ENCODE measurements around the gene SLC7A9.
"Not testable (repeated sequence)": the region's sequence is repeated elsewhere in the genome, so short reads cannot be mapped to it uniquely, and the experiment has no call there.

The SLC7A9 gene

DNA sequence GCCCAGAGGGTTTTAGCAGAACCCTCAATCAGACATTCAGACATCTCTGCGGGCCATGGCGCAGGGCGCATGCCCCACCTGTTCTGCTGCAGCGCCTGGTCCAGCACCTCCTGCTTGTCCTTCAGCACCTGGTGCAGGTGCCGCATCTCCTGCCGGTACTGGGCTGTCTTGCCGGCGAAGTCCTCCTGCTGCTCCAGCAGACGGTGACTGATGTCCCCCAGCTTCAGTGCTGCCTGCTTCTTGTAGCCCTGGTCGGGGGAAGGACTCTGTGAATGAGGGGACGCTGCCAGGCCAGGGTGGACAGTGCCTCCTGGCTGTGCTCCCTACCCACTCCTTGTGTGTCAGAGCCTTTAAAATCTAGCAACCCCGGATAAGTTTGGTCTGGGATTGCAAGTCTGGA is 12.2 kb upstream of the SLC7A9 start:
- DNase-seq = no peak

DNA sequence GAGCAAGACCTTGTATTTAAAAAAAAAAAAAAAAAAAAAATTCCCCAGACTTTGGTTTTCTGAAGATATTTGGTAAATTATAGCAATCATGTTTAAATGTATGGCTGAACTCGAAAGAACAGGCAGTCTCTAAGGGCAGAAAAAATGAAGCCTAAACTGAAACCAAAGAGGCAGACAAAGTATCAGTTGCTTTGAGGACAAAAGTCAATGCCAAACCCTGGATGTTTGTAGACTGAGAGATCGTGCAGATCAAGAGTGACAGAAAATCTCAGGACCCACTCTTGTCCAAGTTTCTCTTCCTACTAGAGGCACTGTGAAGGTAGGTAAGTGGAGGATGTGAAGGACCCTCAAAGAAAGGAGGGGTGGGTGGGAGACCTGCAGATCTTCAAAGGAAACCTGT is 11.1 kb upstream of the SLC7A9 start:
- DNase-seq = no peak

DNA sequence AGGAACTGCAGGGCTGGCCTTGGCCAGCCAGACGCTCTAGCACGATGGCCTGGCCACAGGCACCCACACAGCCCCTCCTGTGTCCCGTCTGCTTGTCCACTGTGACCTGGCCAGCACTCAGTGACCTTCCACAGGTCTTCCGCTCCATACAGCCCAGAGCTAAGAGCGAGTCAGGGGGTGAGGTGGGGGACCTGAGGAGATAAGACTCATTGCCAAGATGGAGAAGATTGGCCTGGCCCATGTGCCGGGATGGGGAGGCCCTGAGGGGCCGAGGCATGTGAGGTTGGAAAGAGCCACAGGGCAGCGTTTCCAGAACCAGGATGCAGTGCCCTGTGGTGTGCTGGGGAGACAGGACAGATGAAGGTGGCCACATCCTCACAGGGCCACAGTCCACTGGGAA is 10.2 kb upstream of the SLC7A9 start:
- no peak for DNase-seq

DNA sequence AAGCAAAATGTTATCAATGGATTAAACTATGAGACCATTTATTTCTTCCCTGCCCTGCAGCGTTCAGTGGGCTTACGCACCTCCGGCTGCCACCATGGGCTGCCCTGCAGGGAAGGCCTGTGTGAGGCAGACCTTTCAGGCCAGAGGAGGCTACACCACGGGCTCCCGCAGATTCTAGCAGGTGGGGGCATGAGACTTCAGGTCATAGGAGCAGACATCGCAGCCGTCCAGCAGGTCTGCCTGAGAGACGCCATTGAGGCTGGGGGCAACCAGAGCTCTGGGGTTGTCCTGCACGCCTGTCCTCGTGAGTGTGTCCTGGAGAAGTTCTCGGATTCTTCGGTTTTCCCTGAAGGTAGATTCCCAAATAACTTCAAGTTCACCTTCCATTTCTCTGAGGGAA is 9.4 kb upstream of the SLC7A9 start:
- no peak for DNase-seq

DNA sequence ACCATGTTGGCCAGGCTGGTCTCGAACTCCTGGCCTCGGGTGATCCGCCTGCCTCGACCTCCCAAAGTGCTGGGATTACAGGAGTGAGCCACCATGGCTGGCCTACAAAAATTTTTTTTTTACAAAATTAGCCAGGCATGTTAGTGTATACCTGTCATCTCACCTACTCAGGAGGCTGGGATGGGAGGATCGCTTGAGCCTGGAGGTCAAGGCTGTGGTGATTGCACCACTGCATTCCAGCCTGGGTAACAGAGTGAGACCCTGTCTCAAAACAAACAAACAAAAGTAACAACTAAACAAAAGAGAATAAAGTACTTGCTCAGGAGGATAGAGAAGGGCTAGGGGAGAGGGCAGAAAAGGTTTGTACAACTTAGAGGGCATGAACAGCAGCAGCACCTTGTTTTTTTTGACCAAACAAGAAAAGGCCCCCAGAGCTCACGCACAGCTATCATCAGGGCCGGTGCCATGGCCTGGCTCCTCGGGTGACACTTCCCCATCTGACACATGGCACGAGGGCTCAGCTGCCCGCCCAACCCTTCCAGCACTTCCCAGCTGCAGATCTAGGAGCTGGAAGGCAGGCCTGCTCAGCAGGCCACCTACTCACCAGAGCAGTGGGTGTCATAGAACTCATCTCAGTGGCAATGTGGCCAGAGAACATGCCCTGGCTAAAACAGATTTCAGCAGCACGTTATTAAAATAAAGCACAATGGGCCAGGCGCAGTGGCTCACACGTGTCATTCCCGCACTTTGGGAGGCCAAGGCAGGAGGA is 8.6 kb upstream of the SLC7A9 start:
- no peak for DNase-seq

DNA sequence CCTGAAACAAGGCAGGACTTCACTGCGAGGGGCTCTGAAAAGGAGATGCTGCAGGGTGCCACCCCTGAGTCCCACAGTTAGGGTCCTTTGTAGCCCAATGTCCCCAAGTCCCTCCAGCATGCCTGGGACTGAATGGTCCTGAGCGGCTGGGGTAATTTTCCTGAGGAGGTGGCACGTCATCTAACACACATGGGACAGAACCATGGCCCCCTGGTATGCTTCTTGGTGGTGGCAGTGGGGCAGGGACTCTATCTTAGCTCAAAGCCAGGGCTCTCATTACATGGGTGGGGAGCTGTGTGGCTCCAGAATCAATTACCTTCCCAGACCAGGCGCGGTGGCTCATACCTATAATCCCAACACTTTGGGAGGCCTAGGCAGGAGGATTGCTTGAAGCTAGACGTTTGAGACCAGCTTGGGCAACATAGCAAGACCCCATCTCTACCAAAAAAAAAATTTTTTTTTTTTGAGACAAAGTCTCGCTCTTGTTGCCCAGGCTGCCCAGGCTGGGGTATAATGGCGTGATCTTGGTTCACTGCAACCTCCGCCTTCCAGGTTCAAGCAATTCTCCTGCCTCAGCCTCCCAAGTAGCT is 7.9 kb upstream of the SLC7A9 start:
- no peak for DNase-seq

DNA sequence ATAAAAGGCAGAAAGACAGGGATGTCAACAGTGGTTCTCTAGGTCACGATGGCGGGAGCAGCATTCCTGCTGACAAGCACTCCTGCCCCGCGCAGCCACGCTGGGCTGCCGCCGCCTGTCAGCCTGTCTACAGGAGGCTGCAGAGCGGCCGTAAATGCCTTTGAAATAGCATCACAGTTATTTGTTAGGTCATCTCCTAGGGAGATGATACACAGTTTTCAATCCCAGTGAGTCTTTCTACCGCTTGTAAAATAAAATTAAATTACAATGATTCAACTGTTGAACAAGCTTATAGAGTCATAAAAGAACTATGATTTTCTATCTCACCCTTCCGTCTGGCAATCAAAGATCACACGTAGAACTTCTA is 7.3 kb upstream of the SLC7A9 start:
- DNase-seq = no peak

DNA sequence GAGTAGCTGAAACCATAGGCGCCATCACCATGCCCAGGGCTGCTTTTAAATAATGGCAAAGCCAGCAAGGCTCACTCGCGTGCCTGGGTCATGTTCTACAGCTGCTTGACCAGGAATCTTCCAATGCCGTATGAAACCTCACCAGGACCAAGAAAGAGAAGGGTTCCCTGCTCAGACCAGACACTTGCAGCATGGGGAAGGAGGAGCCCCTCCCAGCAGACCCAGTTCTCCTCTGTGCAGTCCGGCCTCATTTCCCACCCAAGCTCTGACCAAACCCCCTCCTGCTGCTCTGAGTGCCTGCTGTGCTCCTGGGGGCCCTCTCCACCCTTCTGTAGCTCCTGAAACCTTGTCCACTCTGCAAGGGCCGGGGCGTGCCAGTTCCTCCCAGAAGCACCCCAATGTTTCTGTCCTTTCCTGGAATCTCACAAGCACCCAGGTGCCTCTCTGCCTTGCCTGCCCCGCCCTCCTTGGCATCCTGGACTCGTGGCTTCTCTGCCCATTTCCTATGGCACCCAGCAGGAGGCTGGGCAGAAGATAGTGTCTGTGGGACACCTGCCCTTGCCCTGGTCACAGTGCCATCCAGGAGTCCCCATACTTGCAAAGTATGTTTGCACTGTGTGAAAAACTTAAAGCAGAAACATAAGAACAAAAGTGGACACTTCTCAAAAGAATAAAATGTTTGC is 6.8 kb upstream of the SLC7A9 start:
- no peak for DNase-seq

DNA sequence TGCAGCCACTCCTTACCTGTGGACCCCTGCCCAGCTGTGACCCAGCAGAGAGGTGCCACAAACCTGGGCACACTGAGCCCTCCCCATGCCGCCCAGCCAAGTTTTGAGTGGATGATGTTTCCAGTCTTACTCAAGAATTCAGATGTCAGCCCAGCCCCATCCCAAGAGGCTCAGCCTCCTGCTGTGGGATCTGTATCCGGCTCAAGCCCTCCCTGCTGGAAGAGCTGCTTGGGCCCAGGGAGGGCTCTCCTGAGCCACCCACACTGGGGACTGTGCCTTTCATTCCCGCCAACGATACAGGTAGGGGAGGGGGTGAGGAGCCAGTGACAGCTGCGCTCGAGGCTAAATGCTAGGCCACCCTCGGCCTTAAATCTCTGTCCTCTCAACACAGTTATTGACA is 5.9 kb upstream of the SLC7A9 start:
- no peak for DNase-seq

DNA sequence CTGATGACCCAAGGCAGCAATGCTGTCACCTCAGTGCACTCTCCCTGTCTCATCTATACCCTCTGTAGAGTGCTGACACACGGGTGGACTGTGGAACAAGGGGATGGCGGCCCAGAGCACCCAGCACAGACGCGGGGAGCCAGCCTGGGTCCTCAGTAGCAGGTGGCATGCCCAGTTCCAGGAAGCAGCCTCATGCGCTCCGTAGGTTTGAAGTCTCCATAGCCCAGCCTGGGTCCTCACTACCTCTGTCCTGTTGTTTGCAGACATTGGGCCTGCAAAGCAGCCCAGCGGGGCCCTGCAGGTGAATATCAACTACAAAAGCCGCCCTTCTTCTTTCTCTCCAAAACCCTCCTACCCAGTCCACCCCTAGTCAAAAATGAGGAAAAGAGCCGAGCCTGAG is 5.0 kb upstream of the SLC7A9 start:
- no peak for DNase-seq

DNA sequence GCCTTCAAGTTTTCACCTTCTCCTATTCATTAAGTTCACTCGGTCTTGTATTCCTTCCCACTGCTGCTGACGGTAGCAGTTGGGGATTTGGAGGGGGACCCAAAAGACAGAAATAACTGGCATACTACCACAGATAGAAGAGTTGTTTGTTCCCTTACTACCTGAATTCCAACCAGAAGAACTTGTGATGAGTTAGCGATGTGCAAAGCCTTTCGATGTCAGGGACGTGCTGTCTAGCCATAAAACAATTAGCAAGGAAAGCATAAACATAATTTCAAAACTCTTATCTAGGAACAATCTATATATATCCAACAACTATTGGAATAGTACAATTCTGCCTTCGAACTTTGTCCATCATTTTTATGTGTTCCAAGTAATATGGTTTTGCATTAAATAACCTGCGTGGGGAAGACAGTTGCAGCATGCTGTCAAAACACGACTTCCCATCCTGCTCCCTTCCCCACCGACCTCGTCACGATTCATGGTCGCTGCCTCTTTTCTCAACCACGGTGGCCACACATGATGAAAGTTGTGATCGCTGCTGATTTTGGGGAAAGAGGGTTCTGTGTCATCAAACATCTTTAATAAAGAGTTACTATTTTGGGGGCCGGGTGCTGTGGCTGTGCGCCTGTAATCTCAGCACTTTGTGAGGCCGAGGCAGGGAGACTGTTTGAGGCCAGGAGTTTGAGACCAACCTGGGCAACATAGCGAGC is 3.8 kb upstream of the SLC7A9 start:
- DNase-seq = no peak

DNA sequence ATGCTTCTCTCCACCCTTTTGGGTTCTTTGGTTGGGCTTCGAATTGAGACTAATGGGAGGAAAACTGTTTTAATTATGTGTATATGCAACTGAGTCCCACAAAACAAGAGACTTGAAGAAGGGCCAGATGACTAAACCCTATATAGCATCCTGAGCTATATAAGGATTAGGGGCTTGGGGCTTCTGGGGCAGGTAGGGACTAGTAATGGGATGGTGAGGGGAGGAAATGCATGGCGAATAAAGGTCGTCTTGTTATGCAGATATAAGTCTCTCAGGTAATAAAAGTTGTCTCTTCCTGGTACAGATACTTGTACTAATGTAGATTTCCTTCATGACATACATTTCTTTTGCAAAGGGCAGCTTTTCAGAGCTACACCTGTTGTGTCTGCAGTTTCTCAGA is 2.8 kb upstream of the SLC7A9 start:
- no peak for DNase-seq

DNA sequence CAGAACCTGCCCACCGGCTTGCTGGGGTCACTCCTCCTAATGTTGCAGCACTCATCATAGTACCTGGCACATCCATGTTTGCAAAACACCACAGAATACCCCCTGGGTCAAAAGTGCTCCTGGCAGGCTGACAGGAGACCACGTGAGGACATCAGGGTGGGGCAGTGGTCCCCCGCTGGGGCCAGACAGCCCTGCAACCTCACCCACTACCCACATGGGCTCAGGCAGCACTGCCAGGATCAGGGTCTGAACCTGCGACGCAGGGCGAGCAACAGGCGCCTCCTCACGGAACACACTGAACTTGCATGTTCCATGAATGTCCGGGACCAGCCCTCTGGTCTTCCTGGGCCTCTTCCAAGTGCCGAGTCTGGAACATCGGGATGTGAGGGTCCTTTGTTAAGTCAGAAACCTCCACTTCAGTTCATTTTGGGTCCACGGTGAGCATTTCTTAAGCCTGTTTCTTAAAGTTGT is 1.4 kb upstream of the SLC7A9 start:
- no peak for DNase-seq

DNA sequence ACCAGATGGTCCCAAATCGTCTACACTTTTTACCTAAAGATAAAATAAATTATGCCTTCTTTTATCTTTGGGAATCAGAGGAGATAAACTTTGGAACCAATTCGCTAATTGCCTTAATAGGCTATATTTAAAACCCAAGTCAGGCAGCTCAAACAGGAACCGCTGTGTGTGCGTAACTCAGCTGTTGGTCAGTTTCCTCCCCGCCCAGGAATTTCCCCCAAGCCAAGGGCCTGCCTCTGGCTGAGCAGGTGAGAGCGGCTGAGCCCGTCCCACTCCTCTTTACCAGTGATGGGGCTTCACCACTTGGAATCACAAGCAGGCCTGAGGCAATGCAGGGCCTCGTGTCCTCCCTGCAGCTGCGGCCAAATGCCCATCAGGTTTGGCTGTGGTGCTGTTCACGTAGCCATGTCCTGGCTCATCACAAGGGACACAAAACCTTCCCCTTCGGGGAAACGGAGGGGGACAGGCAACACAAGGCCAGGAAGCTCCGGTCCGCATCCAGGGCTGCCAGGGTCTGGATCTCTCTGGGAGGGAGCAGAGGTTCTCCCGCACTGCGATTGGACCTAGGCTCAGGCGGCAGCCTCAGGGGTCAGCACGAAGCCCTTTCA is 503 bp upstream of the SLC7A9 start:
- no peak for DNase-seq

DNA sequence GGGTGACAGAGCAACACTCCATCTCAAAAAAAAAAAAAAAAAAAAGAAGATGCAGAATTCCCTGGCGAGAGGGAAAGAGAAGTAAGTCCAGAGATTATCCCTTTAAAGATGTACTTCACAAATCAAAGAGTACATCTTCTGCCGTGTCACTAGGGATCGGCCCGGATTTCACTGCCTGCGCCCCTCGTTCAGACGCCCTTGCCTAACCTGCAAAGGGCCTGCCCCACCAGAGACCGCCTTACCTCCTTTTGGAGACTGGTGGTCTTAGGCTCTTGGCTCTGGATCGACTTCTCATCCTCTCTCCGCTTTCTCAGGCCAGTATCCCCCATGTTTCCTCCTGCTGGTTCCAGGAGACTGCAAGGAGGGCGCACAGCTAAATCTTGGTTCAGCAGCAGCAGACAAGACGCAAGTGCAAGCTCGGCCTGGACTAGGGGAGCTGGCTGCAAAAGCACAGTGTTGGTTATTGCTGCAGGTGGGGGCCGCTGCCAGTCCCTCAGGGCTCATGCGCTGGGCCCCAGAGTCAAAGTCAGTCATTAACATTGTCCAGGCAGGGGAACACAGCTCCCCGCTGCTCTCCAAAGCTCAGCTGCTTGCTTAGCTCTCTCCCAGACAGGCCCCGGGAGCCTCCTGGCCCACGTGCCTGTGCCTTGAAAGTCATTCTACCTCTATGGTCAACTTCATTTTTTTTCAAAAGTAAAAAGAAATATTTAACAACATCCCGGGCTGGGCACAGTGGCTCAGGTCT is 1.2 kb downstream of the SLC7A9 start:
- DNase-seq = no peak

DNA sequence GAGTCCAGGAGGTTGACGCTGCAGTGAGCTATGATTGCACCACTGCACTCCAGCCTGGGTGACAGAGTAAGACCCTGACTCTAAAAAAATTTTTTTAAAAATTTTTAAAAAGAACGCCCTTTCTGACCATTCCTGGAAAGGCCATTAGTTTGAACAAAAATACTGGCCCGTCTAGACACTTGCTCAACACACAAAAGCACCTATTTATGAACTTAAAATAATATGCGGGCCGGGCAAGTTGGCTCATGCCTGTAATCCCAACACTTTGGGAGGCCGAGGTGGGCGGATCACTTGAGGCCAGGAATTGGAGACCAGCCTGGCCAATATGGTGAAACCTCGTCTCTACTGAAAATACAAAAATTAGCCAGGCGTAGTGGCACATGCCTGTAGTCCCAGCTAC is 2.1 kb downstream of the SLC7A9 start:
- not testable (repeated sequence) for DNase-seq

DNA sequence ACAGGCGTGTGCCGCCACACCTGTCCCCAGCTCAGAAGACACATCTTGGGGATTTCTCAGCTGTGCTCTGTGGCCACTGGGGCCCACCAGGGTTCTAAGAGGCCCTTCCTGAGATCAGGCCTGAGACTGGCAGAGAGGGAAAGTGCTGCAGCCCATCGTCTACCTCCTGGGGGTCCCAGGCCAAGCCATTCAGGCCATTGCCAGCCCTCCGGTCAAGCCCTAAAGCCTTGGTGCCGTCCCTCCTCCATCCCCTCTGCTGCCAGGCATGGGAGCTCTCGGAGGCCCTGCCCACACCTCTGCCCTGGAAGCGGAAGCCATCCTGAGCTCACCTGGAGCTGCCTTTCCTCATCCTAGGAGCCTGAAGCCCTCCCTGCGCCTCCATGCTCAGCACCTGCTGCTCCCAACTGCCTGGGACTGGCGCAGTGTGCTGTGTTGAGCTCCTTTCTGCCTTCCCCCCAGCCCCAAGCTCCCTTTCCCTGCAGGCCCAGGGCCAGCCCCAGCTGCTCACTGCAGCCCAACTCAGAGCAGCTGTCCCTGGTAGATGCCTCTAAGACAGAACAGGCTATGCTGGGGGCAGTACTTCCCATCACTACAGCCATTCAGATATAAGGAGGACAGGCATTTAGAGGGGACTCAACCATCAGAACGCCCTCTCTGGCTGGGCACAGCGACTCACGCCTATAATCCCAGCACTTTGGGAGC is 2.9 kb downstream of the SLC7A9 start:
- DNase-seq = no peak

DNA sequence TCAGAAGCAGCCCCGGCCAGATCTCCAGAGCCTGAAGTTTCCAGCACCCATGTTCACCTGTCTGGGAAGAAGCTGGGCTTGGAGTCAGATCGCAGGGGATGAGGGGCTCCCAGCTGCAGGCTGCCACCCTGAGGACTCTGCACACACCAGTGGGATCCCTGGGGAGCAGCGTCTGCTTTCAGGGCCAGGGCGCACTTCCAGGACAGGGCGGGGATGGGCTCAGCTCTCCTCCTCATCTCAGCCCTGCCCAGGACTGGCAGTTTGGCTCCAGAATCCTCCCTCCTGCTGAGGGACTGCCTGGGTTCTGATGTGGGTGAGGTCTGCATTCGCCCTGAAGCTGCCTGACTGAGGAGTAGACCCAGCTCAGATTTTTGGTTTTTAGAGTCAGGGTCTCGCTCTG is 3.5 kb downstream of the SLC7A9 start:
- no peak for DNase-seq

DNA sequence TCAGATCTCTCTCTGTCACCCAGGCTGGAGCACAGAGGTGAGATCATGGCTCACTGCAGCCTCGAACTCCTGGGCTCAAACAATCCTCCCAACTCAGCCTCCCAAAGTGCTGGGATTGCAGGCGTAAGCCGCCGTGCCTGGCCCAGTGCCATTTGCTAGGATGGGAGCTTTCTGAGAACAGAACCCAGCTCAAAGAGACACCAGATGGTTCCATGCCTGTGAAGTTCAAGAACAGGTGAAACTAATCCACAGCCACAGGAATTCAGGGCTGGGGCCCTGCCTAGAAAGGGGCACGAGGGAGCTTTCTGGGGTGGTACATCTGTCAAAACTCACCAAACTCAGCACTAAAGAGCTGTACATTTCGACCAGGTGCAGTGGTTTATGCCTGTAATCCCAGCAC is 4.2 kb downstream of the SLC7A9 start:
- no peak for DNase-seq

DNA sequence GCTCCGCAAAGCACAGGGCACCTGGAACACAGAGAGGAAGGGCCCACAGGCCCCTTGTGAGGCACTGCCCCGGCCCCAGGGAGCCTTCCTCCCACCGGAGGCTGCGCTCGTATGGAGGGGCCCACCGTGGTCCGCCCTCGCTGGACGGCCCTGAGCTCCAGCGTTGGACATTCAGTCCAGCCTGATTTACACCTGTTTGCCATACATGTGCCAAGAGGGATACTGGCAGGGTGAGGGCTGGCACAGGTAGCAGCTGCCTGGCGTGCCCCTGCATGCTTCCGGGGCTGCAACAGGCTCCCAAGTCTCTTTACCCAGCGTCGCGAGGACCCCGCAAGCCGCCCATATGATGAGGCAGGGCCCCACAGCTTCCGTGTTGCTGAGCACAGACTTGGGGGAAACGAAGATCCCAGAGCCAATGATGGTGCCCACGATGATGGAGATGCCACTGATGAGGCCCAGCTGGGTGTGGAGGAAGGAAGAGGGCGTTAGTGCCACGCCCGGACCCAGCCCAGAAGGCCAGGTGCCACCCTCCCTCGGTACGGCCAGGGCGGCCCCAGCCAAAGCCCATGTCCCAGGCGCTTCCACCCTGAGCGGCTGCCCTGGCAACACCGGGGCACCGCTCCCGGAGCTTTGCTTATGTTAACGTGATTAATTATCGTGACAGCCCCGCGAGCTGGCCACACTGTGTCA is 5.1 kb downstream of the SLC7A9 start:
- DNase-seq = no peak

DNA sequence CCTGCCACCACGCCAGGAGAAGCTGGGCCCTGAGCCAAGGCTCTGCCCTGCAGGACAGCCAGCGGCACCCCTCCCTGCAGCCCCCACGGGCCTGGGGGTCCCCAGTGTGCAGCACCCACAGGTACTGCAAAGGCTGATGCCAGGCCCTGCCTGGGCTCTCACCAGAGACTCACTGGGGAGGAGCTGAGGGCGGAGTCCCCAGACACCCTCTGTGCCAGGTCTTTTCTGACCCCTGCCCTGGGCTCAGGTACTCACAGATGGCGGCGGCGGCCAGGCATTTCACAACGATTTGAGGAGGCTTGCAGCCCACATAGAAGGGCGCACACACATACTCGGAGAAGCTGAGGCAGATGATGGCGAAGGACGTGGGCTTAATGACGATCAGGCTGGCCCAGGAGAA is 5.7 kb downstream of the SLC7A9 start:
- no peak for DNase-seq

Data from activated effector memory CD4-positive, alpha-beta T cell treated with Interleukin-2 at 50 U/mL for 16 hours (primary cell).